ENCODE measurements around the gene SBF2. TPM values are rescaled to one million over a fixed set of nuclear protein-coding genes. Genes with fewer than 3 reads are reported as not detected.

SBF2 gene
- total RNA-seq, 1 donor from 2014 or later, result 30.7 TPM

- DNase-seq, result no peak
- Mint-ChIP-seq H3K36me3 (ENCODE audit: unreplicated experiment) (no peaks in the 10 kb centered on the region), H3K9me3 (ENCODE audit: unreplicated experiment) (peaks cover 4% of the 10 kb centered on the region), H3K4me1 (ENCODE audit: low read depth, unreplicated experiment) (peaks cover 3% of the 10 kb centered on the region), H3K27ac (ENCODE audit: unreplicated experiment) (no peak overlapping the region), H3K27me3 (ENCODE audit: unreplicated experiment) (no peaks in the 10 kb centered on the region), H3K4me3 (ENCODE audit: unreplicated experiment) (no peak overlapping the region)
- no peak for TF ChIP-seq CTCF (IDR thresholded peaks at IDR 0.05; ENCODE audit: partially characterized antibody, unreplicated experiment)
Measured at GRCh38 chr11:9771071-9771511, 522.9 kb downstream of the SBF2 start.

- H3K27ac Mint-ChIP-seq (ENCODE audit: unreplicated experiment), result no peak overlapping the region
- H3K4me3 Mint-ChIP-seq (ENCODE audit: unreplicated experiment), result no peak overlapping the region
- peaks cover 6% of the 10 kb centered on the region for H3K9me3 Mint-ChIP-seq (ENCODE audit: unreplicated experiment)
- no peaks in the 10 kb centered on the region for H3K36me3 Mint-ChIP-seq (ENCODE audit: unreplicated experiment)
- TF ChIP-seq CTCF (IDR thresholded peaks at IDR 0.05; ENCODE audit: partially characterized antibody, unreplicated experiment), result no peak
- DNase-seq, result no peak
- peaks cover 2% of the 10 kb centered on the region for H3K27me3 Mint-ChIP-seq (ENCODE audit: unreplicated experiment)
- H3K4me1 Mint-ChIP-seq (ENCODE audit: low read depth, unreplicated experiment), result peaks cover 10% of the 10 kb centered on the region
Measured at GRCh38 chr11:9769621-9770020, 524.4 kb downstream of the SBF2 start.

- peak overlapping the region; percentile 63 for H3K27ac Mint-ChIP-seq (ENCODE audit: unreplicated experiment)
- DNase-seq, result peak; percentile 49
- no peak for TF ChIP-seq CTCF (IDR thresholded peaks at IDR 0.05; ENCODE audit: partially characterized antibody, unreplicated experiment)
- H3K4me3 Mint-ChIP-seq (ENCODE audit: unreplicated experiment), result peak overlapping the region; percentile 20
- H3K27me3 Mint-ChIP-seq (ENCODE audit: unreplicated experiment), result peaks cover 5% of the 10 kb centered on the region
- H3K9me3 Mint-ChIP-seq (ENCODE audit: unreplicated experiment), result peaks cover 4% of the 10 kb centered on the region
- H3K4me1 Mint-ChIP-seq (ENCODE audit: low read depth, unreplicated experiment), result peaks cover 10% of the 10 kb centered on the region
- no peaks in the 10 kb centered on the region for H3K36me3 Mint-ChIP-seq (ENCODE audit: unreplicated experiment)
Measured at GRCh38 chr11:9765320-9766101, 528.5 kb downstream of the SBF2 start.

- Mint-ChIP-seq H3K4me3 (ENCODE audit: unreplicated experiment) (no peak overlapping the region), H3K4me1 (ENCODE audit: low read depth, unreplicated experiment) (peaks cover 17% of the 10 kb centered on the region), H3K27me3 (ENCODE audit: unreplicated experiment) (peaks cover 5% of the 10 kb centered on the region), H3K27ac (ENCODE audit: unreplicated experiment) (no peak overlapping the region), H3K36me3 (ENCODE audit: unreplicated experiment) (no peaks in the 10 kb centered on the region), H3K9me3 (ENCODE audit: unreplicated experiment) (peaks cover 2% of the 10 kb centered on the region)
- no peak for DNase-seq
- no peak for TF ChIP-seq CTCF (IDR thresholded peaks at IDR 0.05; ENCODE audit: partially characterized antibody, unreplicated experiment)
Measured at GRCh38 chr11:9763301-9763700, 530.7 kb downstream of the SBF2 start.

GRCh38 chr11:9762531-9762930 is 531.5 kb downstream of the SBF2 start:
- TF ChIP-seq CTCF (IDR thresholded peaks at IDR 0.05; ENCODE audit: partially characterized antibody, unreplicated experiment), result no peak

More at GRCh38 chr11:9762531-9762930, 531.5 kb downstream of the SBF2 start:
- Mint-ChIP-seq H3K4me3 (ENCODE audit: unreplicated experiment) (no peak overlapping the region), H3K27me3 (ENCODE audit: unreplicated experiment) (peaks cover 5% of the 10 kb centered on the region), H3K36me3 (ENCODE audit: unreplicated experiment) (no peaks in the 10 kb centered on the region), H3K9me3 (ENCODE audit: unreplicated experiment) (peaks cover 2% of the 10 kb centered on the region), H3K4me1 (ENCODE audit: low read depth, unreplicated experiment) (peaks cover 17% of the 10 kb centered on the region), H3K27ac (ENCODE audit: unreplicated experiment) (no peak overlapping the region)
- DNase-seq, result no peak

Data from glutamatergic neuron (in vitro differentiated cells).